Psoas muscle (tissue), 8 donors: Measurements from ENCODE around the gene PTX4. TPM values are rescaled to one million over a fixed set of nuclear protein-coding genes. Genes with fewer than 3 reads are reported as not detected.
"Not testable (repeated sequence)": the region's sequence is repeated elsewhere in the genome, so short reads cannot be mapped to it uniquely, and the experiment has no call there.

Experiments
- ATAC-seq, 4 donors: fragments of 200-7000 bp; cut with Tn5 transposase; one replicate each; pipeline ENCODE4 v1.9.1; 2020; ENCODE audit warnings: moderate library complexity in 3 of 4, mild to moderate bottlenecking in 2 of 4
- DNase-seq, 2 donors: peaks; one replicate each; pipeline ENCODE4 v3.0.0-alpha.2; 2020
- H3K27ac ChIP-seq: fragments of 200-600 bp; one replicate; pipeline ENCODE4 v1.8.0; 2022
- H3K27me3 ChIP-seq, 3 donors: fragments of 200-600 bp in 1 of 3; one replicate each; pipeline versions ENCODE4 v1.6.1 to v1.8.0; 2013 to 2022; ENCODE audit warnings: low read length in 2 of 3, mild to moderate bottlenecking in 2 of 3, moderate library complexity in 1 of 3; ENCODE audit not compliant: insufficient read depth in 3 of 3
- H3K36me3 ChIP-seq, 2 donors: fragments of 200-600 bp in 1 of 2; one replicate each; pipeline versions ENCODE4 v1.6.1 to v1.8.0; 2013 to 2022; ENCODE audit warnings: low read depth in 1 of 2, mild to moderate bottlenecking in 1 of 2, moderate library complexity in 1 of 2; ENCODE audit not compliant: insufficient read depth in 1 of 2
- H3K4me1 ChIP-seq: fragments of 200-600 bp; one replicate; pipeline ENCODE4 v1.8.0; 2022
- H3K4me3 ChIP-seq: fragments of 200-600 bp; one replicate; pipeline ENCODE4 v1.8.0; 2022; ENCODE audit warnings: mild to moderate bottlenecking
- H3K9me3 ChIP-seq: fragments of 200-600 bp; one replicate; pipeline ENCODE4 v1.8.0; 2022
- CTCF ChIP-seq: fragments of 200-600 bp; IDR thresholded peaks from one replicate; pipeline ENCODE4 v1.8.0; 2022; ENCODE audit warnings: antibody characterized with exemption
- WGBS, 3 donors: extraction: QIAGEN DNeasy Blood & Tissue Kit; methylation state at CpG; one replicate each; pipeline versions ENCODE4 v1.1.6 to v1.1.7; 2013; 5-methylcytosine and 5-hydroxymethylcytosine counted together
- intact Hi-C, 2 donors: fragments of 100-400 bp; cut with DNase I; formaldehyde crosslinking; loops; one replicate each; pipeline versions ENCODE4 v1.11.0 to v1.14.2; 2022
- polyA plus RNA-seq, 3 donors: library from polyadenylated mRNA; stranded (reverse); fragments of 200-250 nt; gene quantifications; one replicate each; pipeline ENCODE4 v1.2.3, GENCODE V29; 2013
- total RNA-seq, 4 donors: library from RNA; stranded (reverse); fragmentation: NEBNext Ultra II Directional in 2 of 4; extraction: Animal tissue kit (Norgen Biotek cat#: 25700) in 2 of 4; gene quantifications; one replicate each; pipeline versions ENCODE4 v1.2.1 to v1.2.4, GENCODE V29; 2021 to 2023
- donor health status: healthy with polysubstance abuse.
- donor health status: DM: no; HTN: no; CAD: no; lungs with moderate emphysema.
- donor health status: Bipolar disorder and iron deficiency.
- donor health status: healthy.
- donor health status: DM: yes; HTN: yes; CAD: no.
- donor health status: DM: no; HTN: no; CAD: no.
- donor health status: DM: no; HTN: no; CAD: no.
- donor health status: DM: yes; HTN: yes; CAD: no.

PTX4 gene
- total and polyA plus RNA-seq, 7 donors = 0.04 to 0.26 (median 0.23) TPM; not detected in 4

GRCh38 chr16:1481906-1482835, 6.6 kb downstream of the PTX4 start:
- 73 to 75% (median 75%) methylated on average over 28 of the region's 28 CpGs for WGBS, 3 donors
- intact Hi-C loops = loop anchor here in 1 of 2 donors (5.0 kb wide), 1 partner anchor 190 kb away; no protein-coding TSS in a partner anchor
- TF ChIP-seq CTCF = no peak
- H3K4me3 ChIP-seq = no peak overlapping the region
- no peaks in the 10 kb centered on the region for H3K9me3 ChIP-seq
- H3K27ac ChIP-seq = no peak overlapping the region
- H3K4me1 ChIP-seq = no peaks in the 10 kb centered on the region
- no peaks in the 10 kb centered on the region for H3K36me3 ChIP-seq
- H3K27me3 ChIP-seq = no peaks in the 10 kb centered on the region
- DNase-seq (no peak), ATAC-seq (no peak)

DNA sequence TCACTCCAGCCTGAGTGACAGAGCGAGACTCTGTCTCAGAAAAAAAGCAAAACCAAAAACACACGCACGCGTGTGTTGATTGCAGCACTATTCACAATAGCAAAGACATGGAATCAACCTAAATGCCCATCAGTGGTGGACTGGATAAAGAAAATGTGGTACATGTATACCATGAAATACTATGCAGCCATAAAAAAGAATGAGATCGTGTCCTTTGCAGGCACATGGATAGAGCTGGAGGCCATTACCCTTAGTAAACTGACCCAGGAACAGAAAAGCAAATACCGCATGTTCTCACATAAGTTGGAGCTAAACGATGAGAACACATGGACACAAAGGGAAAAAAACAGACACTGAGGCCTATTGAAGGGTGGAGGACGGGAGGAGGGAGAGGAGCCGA, 9.8 kb downstream of the PTX4 start:
- not testable (repeated sequence) for DNase-seq, H3K27me3 ChIP-seq, H3K36me3 ChIP-seq, ATAC-seq, H3K4me3 ChIP-seq, H3K9me3 ChIP-seq, H3K4me1 ChIP-seq, H3K27ac ChIP-seq
- WGBS, 3 donors = 94 to 95% (median 95%) methylated on average over 9 of the region's 9 CpGs
- intact Hi-C loops = loop anchor here in 1 of 2 donors (10.0 kb wide), 1 partner anchor 54 kb away; the partner anchor contains the start of gene UQCC4

DNA sequence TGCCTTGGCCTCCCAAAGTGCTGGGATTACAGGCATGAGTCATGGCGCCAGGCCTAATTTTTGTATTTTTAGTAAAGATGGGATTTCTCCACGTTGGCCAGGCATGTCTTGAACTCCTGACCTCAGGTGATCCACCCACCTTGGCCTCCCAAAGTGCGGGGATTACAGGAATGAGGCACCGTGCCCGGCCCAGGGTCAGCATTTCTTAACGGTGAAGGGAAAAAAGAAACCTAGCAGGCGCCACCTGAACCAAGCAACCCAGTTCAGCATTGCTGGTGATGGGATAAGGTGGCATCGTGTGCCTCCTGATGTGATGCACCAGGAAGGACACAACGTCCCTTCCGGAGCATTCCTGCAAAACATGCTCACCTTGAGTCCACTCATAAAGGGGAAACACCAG, 11.7 kb downstream of the PTX4 start:
- intact Hi-C loops = loop anchor here in 1 of 2 donors (10.0 kb wide), 1 partner anchor 52 kb away; the partner anchor contains the start of gene UQCC4
- 90 to 91% (median 90%) methylated on average over 10 of the region's 10 CpGs for WGBS, 3 donors
- TF ChIP-seq CTCF = no peak
- H3K4me1 ChIP-seq = peaks cover 8% of the 10 kb centered on the region
- H3K4me3 ChIP-seq = no peak overlapping the region
- no peak overlapping the region for H3K27ac ChIP-seq
- no peaks in the 10 kb centered on the region for H3K9me3 ChIP-seq
- DNase-seq = no peak
- no peak for ATAC-seq
- no peaks in the 10 kb centered on the region for H3K27me3 ChIP-seq
- no peaks in the 10 kb centered on the region for H3K36me3 ChIP-seq

GRCh38 chr16:1475552-1476114, 13.1 kb downstream of the PTX4 start:
- Histone ChIP-seq H3K4me3 (peak overlapping the region; percentile 91), H3K4me1 (peaks cover 14% of the 10 kb centered on the region), H3K36me3 (no peaks in the 10 kb centered on the region), H3K27me3 (no peaks in the 10 kb centered on the region), H3K9me3 (no peaks in the 10 kb centered on the region), H3K27ac (peak overlapping the region; percentile 96)
- ATAC-seq (peak in 2 of 4 donors; percentile 3 to 23), DNase-seq (no peak)
- intact Hi-C loops = loop anchor here in 1 of 2 donors (2.0 to 10.0 kb wide), 2 partner anchors 15 to 51 kb away; partner anchors contain the start of gene UQCC4
- no peak for TF ChIP-seq CTCF
- WGBS, 3 donors = 43 to 57% (median 52%) methylated on average over 15 of the region's 15 CpGs
